ENCODE measurements around the gene FMO2. TPM values are rescaled to one million over a fixed set of nuclear protein-coding genes. Genes with fewer than 3 reads are reported as not detected.
A peak's percentile ranks its signal among the peaks of the same experiment; 100 is the strongest.

FMO2 gene
- total and polyA plus RNA-seq, 8 donors = 13.7 to 63.4 (median 26.2) TPM

DNA sequence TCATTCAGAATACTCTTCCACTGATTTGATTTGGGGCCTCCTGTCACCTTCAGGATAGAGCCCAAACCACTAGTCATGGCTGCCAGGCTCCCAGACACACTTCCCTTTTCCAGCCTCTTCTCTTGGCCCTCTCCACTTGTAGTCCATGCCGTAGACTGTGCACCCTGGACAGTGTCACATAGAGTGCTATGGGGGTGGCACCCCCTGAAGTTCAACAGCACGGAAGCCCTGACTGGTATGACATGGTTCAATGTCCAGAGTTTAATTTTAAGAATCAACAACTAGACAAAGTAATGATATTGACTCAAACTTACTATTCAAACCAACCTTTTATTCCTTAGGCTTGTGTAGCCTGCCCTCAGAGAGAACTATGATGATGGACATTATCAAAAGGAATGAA lies 22.3 kb downstream of the FMO2 start:
- no peak overlapping the region for H3K4me3 ChIP-seq
- H3K4me1 ChIP-seq = no peaks in the 10 kb centered on the region
- no peak overlapping the region for H3K27ac ChIP-seq
- H3K27me3 ChIP-seq = no peaks in the 10 kb centered on the region
- TF ChIP-seq, protein P1, sequence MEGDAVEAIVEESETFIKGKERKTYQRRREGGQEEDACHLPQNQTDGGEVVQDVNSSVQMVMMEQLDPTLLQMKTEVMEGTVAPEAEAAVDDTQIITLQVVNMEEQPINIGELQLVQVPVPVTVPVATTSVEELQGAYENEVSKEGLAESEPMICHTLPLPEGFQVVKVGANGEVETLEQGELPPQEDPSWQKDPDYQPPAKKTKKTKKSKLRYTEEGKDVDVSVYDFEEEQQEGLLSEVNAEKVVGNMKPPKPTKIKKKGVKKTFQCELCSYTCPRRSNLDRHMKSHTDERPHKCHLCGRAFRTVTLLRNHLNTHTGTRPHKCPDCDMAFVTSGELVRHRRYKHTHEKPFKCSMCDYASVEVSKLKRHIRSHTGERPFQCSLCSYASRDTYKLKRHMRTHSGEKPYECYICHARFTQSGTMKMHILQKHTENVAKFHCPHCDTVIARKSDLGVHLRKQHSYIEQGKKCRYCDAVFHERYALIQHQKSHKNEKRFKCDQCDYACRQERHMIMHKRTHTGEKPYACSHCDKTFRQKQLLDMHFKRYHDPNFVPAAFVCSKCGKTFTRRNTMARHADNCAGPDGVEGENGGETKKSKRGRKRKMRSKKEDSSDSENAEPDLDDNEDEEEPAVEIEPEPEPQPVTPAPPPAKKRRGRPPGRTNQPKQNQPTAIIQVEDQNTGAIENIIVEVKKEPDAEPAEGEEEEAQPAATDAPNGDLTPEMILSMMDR (IDR thresholded peaks at IDR 0.05) = no peak
- DNase-seq (no peak), ATAC-seq (no peak)
- H3K9me3 ChIP-seq = no peaks in the 10 kb centered on the region
- intact Hi-C loops (cut with DNase I) = no loop called here
- no peaks in the 10 kb centered on the region for H3K36me3 ChIP-seq

- TF ChIP-seq, protein P1 (IDR thresholded peaks at IDR 0.05) = no peak
- intact Hi-C loops (cut with DNase I) = no loop called here
- DNase-seq (no peak), ATAC-seq (peak; percentile 22)
- H3K36me3 ChIP-seq = no peaks in the 10 kb centered on the region
- no peaks in the 10 kb centered on the region for H3K4me1 ChIP-seq
- H3K27me3 ChIP-seq = no peaks in the 10 kb centered on the region
- H3K27ac ChIP-seq = peak overlapping the region in 1 of 2 donors; percentile 11
- no peak overlapping the region for H3K4me3 ChIP-seq
- no peaks in the 10 kb centered on the region for H3K9me3 ChIP-seq
These were observed 25.3 kb downstream of the FMO2 start for GRCh38 chr1:171210355-171210754.

GRCh38 chr1:171212607-171213351 lies 27.7 kb downstream of the FMO2 start:
- H3K27ac ChIP-seq = no peak overlapping the region
- H3K4me1 ChIP-seq = no peaks in the 10 kb centered on the region
- H3K27me3 ChIP-seq = no peaks in the 10 kb centered on the region
- H3K4me3 ChIP-seq = no peak overlapping the region
- intact Hi-C loops (cut with DNase I) = no loop called here
- DNase-seq = no peak
- no peaks in the 10 kb centered on the region for H3K36me3 ChIP-seq
- ATAC-seq = peak; percentile 41
- TF ChIP-seq, protein P1 (IDR thresholded peaks at IDR 0.05) = no peak
- no peaks in the 10 kb centered on the region for H3K9me3 ChIP-seq

DNA sequence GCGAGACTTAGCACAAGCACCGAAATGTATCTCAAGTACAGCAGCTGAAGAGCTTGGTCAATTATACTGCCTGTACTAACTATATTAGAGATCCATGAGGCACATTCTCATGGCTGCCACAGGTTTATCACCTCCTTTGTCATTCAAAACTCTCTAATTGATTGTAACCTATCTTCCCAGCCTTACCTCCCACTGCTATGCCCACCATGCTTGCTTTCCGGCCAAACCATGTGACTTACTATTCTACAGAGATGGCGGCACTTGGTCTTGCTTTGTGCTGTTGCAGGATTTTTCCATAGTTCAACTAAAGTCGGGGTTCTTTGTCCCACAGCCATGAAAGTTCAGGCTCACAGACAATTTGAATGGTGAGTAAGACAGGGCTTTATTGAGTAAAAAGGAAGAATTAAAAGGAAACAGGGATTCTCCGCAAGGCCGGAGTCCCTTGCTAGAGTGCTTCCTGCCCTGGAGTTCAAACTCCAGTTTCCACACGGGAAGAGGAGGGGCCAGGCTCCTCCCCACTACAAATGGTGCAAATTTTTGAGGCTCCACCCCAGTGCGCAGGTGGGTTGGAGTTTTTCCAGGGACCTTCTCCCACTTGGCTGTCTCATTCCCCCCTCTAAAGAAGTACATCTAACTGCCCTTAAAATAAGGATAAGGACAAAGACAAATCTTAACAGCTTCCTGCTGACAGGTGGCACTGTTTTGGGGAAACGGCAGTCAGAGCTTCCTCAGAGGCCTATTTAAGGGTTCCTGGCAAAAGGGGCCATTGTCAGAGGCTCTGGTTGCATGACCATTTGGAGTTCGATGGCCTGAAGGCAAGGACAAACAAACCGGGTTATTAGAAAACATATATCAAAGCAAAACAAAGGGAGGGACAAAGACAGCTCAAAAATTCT lies 28.7 kb downstream of the FMO2 start:
- ATAC-seq = no peak
- DNase-seq = no peak
- Histone ChIP-seq H3K9me3 (no peaks in the 10 kb centered on the region), H3K4me1 (no peaks in the 10 kb centered on the region), H3K27me3 (no peaks in the 10 kb centered on the region), H3K4me3 (no peak overlapping the region), H3K36me3 (no peaks in the 10 kb centered on the region), H3K27ac (no peak overlapping the region)
- TF ChIP-seq, protein P1 (IDR thresholded peaks at IDR 0.05) = no peak
- intact Hi-C loops (cut with DNase I) = no loop called here
